ENCODE measurements around the gene RAD21L1.

Gene RAD21L1

DNA sequence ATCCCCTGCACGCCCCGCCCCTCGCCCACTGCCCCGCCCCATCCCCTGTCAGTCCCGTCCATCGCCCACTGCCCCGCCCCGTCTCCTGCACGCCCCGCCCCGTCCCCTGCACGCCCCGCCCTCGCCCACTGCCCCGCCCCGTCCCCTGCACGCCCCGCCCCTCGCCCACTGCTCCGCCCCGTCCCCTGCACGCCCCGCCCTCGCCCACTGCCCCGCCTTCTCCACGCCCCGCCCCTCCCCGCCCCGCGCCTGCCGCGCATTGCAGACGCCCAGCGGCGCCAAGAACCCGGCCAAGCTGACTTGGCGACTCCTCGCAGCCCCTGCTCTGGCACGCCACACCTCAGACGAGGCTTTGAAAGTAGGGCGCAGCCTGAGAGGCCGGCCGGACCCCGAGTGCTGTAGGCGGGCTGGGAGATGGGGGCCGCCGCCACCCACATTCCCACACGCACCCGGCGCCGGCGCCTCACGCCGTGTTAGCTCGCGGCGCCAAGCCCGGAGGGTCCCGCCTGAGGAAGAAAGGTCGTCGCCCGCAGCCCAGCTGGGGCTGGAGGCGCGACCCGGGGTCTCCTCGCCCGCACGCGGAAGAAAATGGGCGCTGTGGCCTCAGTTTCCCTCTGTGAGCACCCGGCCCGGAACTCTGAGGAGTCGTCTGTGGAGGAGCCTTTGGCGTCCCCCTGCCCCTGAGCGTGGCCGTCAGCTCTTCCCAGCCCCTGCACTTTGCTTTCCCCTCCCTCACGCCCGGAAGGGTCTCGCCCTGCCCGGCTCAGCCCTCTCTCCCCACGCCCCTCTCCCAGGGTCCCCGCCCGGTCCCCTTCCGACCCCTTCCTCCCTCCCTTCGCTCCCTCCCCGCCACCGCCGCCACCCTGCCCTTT is at the start of gene RAD21L1:
Gene RAD21L1, plus strand, starts transcription at position 262 of the 872 bp plus-strand sequence. CDS start 2,410 bp downstream, outside the sequence.
- no peaks in the 10 kb centered on the region for H3K9me2 ChIP-seq (replicated peaks; ENCODE audit: insufficient read depth, low read length)
- no peaks in the 10 kb centered on the region for H3K27me3 ChIP-seq (ENCODE audit: low read length)
- no peaks in the 10 kb centered on the region for H3F3A ChIP-seq (ENCODE audit: insufficient read depth)
- H3K9me3 ChIP-seq (ENCODE audit: insufficient read depth, low read length): no peaks in the 10 kb centered on the region
- no peak within 1 kb of the TSS for H3K9ac ChIP-seq (ENCODE audit: low read length)
- H3K4me2 ChIP-seq (ENCODE audit: low read depth, low read length, poor library complexity, severe bottlenecking): no peak within 1 kb of the TSS
- H3K36me3 ChIP-seq (ENCODE audit: low read length): no peaks in the 10 kb centered on the region
- no peaks in the 10 kb centered on the region for H3K79me2 ChIP-seq (ENCODE audit: insufficient read depth, low read length)
- no peak for TF ChIP-seq EZH2phosphoT487 (conservative IDR thresholded peaks at IDR 0.05; ENCODE audit: low read length)
- TF ChIP-seq, protein P1, sequence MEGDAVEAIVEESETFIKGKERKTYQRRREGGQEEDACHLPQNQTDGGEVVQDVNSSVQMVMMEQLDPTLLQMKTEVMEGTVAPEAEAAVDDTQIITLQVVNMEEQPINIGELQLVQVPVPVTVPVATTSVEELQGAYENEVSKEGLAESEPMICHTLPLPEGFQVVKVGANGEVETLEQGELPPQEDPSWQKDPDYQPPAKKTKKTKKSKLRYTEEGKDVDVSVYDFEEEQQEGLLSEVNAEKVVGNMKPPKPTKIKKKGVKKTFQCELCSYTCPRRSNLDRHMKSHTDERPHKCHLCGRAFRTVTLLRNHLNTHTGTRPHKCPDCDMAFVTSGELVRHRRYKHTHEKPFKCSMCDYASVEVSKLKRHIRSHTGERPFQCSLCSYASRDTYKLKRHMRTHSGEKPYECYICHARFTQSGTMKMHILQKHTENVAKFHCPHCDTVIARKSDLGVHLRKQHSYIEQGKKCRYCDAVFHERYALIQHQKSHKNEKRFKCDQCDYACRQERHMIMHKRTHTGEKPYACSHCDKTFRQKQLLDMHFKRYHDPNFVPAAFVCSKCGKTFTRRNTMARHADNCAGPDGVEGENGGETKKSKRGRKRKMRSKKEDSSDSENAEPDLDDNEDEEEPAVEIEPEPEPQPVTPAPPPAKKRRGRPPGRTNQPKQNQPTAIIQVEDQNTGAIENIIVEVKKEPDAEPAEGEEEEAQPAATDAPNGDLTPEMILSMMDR (IDR thresholded peaks at IDR 0.05; ENCODE audit: insufficient read depth, low read length, poor library complexity, severe bottlenecking): no peak
- H4K20me1 ChIP-seq (ENCODE audit: low read depth, low read length): no peaks in the 10 kb centered on the region
- no peak within 1 kb of the TSS for H2AFZ ChIP-seq (ENCODE audit: low read depth, low read length, severe bottlenecking)
- no peak within 1 kb of the TSS for H3K27ac ChIP-seq (ENCODE audit: low read depth, low read length)
- no peak within 1 kb of the TSS for H3K4me3 ChIP-seq (ENCODE audit: insufficient read depth, low read length, poor library complexity, severe bottlenecking)

DNA sequence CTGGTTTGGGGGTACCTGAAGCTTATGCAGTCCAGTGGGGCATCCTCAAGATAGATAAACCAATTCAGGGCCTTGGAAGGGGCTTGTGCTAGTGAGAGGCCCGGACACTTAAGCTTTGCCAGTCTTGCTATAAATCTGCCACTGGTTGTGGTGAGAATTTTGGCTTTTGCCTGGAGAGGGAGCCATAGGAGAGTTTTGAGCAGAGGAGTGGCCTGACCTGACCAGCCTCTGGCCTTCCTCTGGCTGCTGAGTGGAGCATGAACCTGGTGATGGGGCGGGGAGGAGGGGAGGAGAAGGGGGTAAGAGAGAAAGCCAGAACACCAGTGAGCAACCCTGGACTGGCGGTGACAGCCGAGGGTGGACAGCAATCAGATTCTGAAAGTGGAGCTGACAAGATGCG is 48.2 kb upstream of the RAD21L1 start:
- Histone ChIP-seq H3F3A (ENCODE audit: insufficient read depth) (no peaks in the 10 kb centered on the region), H3K79me2 (ENCODE audit: insufficient read depth, low read length) (no peaks in the 10 kb centered on the region), H3K27me3 (ENCODE audit: low read length) (no peaks in the 10 kb centered on the region), H3K9ac (ENCODE audit: low read length) (no peak overlapping the region), H3K9me3 (ENCODE audit: insufficient read depth, low read length) (no peaks in the 10 kb centered on the region), H3K36me3 (ENCODE audit: low read length) (no peaks in the 10 kb centered on the region), H3K9me2 (replicated peaks; ENCODE audit: insufficient read depth, low read length) (no peaks in the 10 kb centered on the region), H2AFZ (ENCODE audit: low read depth, low read length, severe bottlenecking) (no peak overlapping the region), H3K4me2 (ENCODE audit: low read depth, low read length, poor library complexity, severe bottlenecking) (no peak overlapping the region), H3K4me3 (ENCODE audit: insufficient read depth, low read length, poor library complexity, severe bottlenecking) (no peak overlapping the region), H3K27ac (ENCODE audit: low read depth, low read length) (no peak overlapping the region), H4K20me1 (ENCODE audit: low read depth, low read length) (no peaks in the 10 kb centered on the region)
- TF ChIP-seq, protein P1 (IDR thresholded peaks at IDR 0.05; ENCODE audit: insufficient read depth, low read length, poor library complexity, severe bottlenecking): no peak
- TF ChIP-seq EZH2phosphoT487 (conservative IDR thresholded peaks at IDR 0.05; ENCODE audit: low read length): no peak

DNA sequence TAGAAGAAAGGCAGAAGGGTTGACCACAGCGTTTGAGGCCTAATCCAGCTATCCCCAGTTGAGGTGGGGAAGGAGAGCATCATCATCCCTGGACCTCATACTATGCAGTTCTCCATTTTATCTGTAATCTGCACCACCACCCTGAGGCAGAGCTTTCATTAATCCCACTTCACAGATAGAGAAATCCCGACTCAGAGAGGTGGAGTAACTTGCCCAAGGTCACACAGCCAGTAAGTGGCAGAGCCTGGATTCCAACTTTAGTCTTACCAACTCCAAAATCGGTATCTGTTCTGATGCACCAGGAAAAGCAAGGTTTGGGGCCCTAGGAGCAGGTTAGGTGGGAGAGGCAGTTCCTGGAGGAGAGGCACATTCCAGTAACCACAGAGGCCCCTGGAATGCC is 47.7 kb upstream of the RAD21L1 start:
- Histone ChIP-seq H3K36me3 (ENCODE audit: low read length) (no peaks in the 10 kb centered on the region), H3K9me2 (replicated peaks; ENCODE audit: insufficient read depth, low read length) (no peaks in the 10 kb centered on the region), H4K20me1 (ENCODE audit: low read depth, low read length) (no peaks in the 10 kb centered on the region), H3F3A (ENCODE audit: insufficient read depth) (no peaks in the 10 kb centered on the region), H2AFZ (ENCODE audit: low read depth, low read length, severe bottlenecking) (no peak overlapping the region), H3K9ac (ENCODE audit: low read length) (no peak overlapping the region), H3K4me2 (ENCODE audit: low read depth, low read length, poor library complexity, severe bottlenecking) (no peak overlapping the region), H3K4me3 (ENCODE audit: insufficient read depth, low read length, poor library complexity, severe bottlenecking) (no peak overlapping the region), H3K27me3 (ENCODE audit: low read length) (no peaks in the 10 kb centered on the region), H3K79me2 (ENCODE audit: insufficient read depth, low read length) (no peaks in the 10 kb centered on the region), H3K27ac (ENCODE audit: low read depth, low read length) (no peak overlapping the region), H3K9me3 (ENCODE audit: insufficient read depth, low read length) (no peaks in the 10 kb centered on the region)
- no peak for TF ChIP-seq EZH2phosphoT487 (conservative IDR thresholded peaks at IDR 0.05; ENCODE audit: low read length)
- TF ChIP-seq, protein P1 (IDR thresholded peaks at IDR 0.05; ENCODE audit: insufficient read depth, low read length, poor library complexity, severe bottlenecking): no peak
